Measurements from ENCODE around the gene TSC22D2.
"Not testable (repeated sequence)": the region's sequence is repeated elsewhere in the genome, so short reads cannot be mapped to it uniquely, and the experiment has no call there.

Gene TSC22D2

GRCh38 chr3:150449169-150449721, 41.1 kb downstream of the TSC22D2 start:
- no peak for DNase-seq (ENCODE audit: low spot score)

GRCh38 chr3:150450916-150451315, 42.8 kb downstream of the TSC22D2 start:
- no peak for DNase-seq (ENCODE audit: low spot score)

GRCh38 chr3:150451329-150452048, 43.4 kb downstream of the TSC22D2 start:
- DNase-seq (ENCODE audit: low spot score) = no peak

GRCh38 chr3:150453353-150453752, 45.3 kb downstream of the TSC22D2 start:
- no peak for DNase-seq (ENCODE audit: low spot score)

GRCh38 chr3:150454085-150454484, 46.0 kb downstream of the TSC22D2 start:
- no peak for DNase-seq (ENCODE audit: low spot score)

GRCh38 chr3:150454622-150455021, 46.5 kb downstream of the TSC22D2 start:
- DNase-seq (ENCODE audit: low spot score) = no peak

- DNase-seq (ENCODE audit: low spot score) = no peak
Measured at GRCh38 chr3:150455341-150455740, 47.2 kb downstream of the TSC22D2 start.

GRCh38 chr3:150458001-150458400, 49.9 kb downstream of the TSC22D2 start:
- no peak for DNase-seq (ENCODE audit: low spot score)

- DNase-seq (ENCODE audit: low spot score) = no peak
Measured at GRCh38 chr3:150460484-150460883, 52.4 kb downstream of the TSC22D2 start.

GRCh38 chr3:150461399-150461798, 53.3 kb downstream of the TSC22D2 start:
- DNase-seq (ENCODE audit: low spot score) = no peak

- DNase-seq (ENCODE audit: low spot score) = no peak
Measured at GRCh38 chr3:150462108-150462507, 54.0 kb downstream of the TSC22D2 start.

GRCh38 chr3:150464684-150465083, 56.6 kb downstream of the TSC22D2 start:
- no peak for DNase-seq (ENCODE audit: low spot score)

GRCh38 chr3:150467381-150467780, 59.3 kb downstream of the TSC22D2 start:
- no peak for DNase-seq (ENCODE audit: low spot score)

- DNase-seq (ENCODE audit: low spot score) = peak; percentile 12
Measured at GRCh38 chr3:150469031-150469930, 61.2 kb downstream of the TSC22D2 start.

- DNase-seq (ENCODE audit: low spot score) = no peak
Measured at GRCh38 chr3:150469931-150470740, 62.0 kb downstream of the TSC22D2 start.

GRCh38 chr3:150472421-150472820, 64.3 kb downstream of the TSC22D2 start:
- no peak for DNase-seq (ENCODE audit: low spot score)

- not testable (repeated sequence) for DNase-seq (ENCODE audit: low spot score)
Measured at GRCh38 chr3:150473161-150473560, 65.1 kb downstream of the TSC22D2 start.

GRCh38 chr3:150479370-150479769, 71.3 kb downstream of the TSC22D2 start:
- no peak for DNase-seq (ENCODE audit: low spot score)

- no peak for DNase-seq (ENCODE audit: low spot score)
Measured at GRCh38 chr3:150480877-150481276, 72.8 kb downstream of the TSC22D2 start.

GRCh38 chr3:150483226-150483625, 75.1 kb downstream of the TSC22D2 start:
- DNase-seq (ENCODE audit: low spot score) = no peak

- DNase-seq (ENCODE audit: low spot score) = no peak
Measured at GRCh38 chr3:150484410-150484809, 76.3 kb downstream of the TSC22D2 start.

- no peak for DNase-seq (ENCODE audit: low spot score)
Measured at GRCh38 chr3:150488867-150489266, 80.8 kb downstream of the TSC22D2 start.
